ENCODE results near the gene LINS1. TPM values are rescaled to one million over a fixed set of nuclear protein-coding genes. Genes with fewer than 3 reads are reported as not detected.

LINS1 gene
- total and polyA plus RNA-seq, 2 experiments from 2014 or later: 11.7 to 15.4 TPM

DNA sequence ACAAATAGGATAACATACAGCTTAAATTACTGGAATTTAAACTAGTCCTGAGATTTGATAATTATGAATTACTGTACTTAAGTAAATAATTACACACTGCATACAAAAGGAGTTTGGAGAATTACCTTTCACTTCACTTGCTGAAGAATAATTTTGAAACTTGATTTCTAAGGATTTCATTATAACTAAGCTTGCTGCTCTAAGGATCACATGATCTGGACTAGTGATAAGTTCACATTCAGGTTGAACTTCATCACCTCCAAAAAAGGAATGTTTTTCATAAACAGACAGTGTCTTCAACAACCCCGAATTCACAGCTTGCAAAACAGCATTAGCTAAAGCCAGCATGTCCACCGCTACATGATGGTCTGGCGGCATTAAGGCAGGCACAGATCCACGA lies 28.5 kb downstream of the LINS1 start:
- peaks cover 9% of the 10 kb centered on the region; the same call in 2 of the 3 replicates for H3K36me3 Mint-ChIP-seq (ENCODE audit: low read depth)
- no peak for DNase-seq (ENCODE audit: low spot score)
- ATAC-seq: no peak
- H3K27me3 Mint-ChIP-seq (ENCODE audit: insufficient read depth, low read depth, poor library complexity): peaks cover 1% of the 10 kb centered on the region
- Histone ChIP-seq H3K27ac (ENCODE audit: low read depth) (no peak overlapping the region), H3F3A (replicated peaks; ENCODE audit: low read depth) (no peaks in the 10 kb centered on the region), H2AFZ (no peak overlapping the region), H3K79me2 (replicated peaks; ENCODE audit: insufficient read depth) (0 out of 2 replicates have a peak, but pooled peaks cover 5% of the 10 kb centered on the region), H3K27me3 (ENCODE audit: insufficient read depth) (no peaks in the 10 kb centered on the region), H3K36me3 (ENCODE audit: insufficient read depth) (no peaks in the 10 kb centered on the region; the same call in 1 of the 2 replicates), H3K4me1 (ENCODE audit: insufficient read depth) (no peaks in the 10 kb centered on the region), H4K20me1 (replicated peaks; ENCODE audit: insufficient read depth) (no peaks in the 10 kb centered on the region), H3K4me2 (no peak overlapping the region), H3K9me2 (ENCODE audit: insufficient read depth) (no peaks in the 10 kb centered on the region), H3K4me3 (no peak overlapping the region)
- no peak overlapping the region for H3K4me3 Mint-ChIP-seq
- H3K27ac Mint-ChIP-seq: no peak overlapping the region
- no peak for TF ChIP-seq STAT1 (IDR thresholded peaks at IDR 0.05; ENCODE audit: unreplicated experiment)
- TF ChIP-seq POLR2AphosphoS5 (IDR thresholded peaks at IDR 0.05; ENCODE audit: low read depth): no peak
- TF ChIP-seq EZH2phosphoT487 (IDR thresholded peaks at IDR 0.05; ENCODE audit: unreplicated experiment): no peak
- TF ChIP-seq JUNB (IDR thresholded peaks at IDR 0.05; ENCODE audit: unreplicated experiment): no peak
- TF ChIP-seq, protein P1, sequence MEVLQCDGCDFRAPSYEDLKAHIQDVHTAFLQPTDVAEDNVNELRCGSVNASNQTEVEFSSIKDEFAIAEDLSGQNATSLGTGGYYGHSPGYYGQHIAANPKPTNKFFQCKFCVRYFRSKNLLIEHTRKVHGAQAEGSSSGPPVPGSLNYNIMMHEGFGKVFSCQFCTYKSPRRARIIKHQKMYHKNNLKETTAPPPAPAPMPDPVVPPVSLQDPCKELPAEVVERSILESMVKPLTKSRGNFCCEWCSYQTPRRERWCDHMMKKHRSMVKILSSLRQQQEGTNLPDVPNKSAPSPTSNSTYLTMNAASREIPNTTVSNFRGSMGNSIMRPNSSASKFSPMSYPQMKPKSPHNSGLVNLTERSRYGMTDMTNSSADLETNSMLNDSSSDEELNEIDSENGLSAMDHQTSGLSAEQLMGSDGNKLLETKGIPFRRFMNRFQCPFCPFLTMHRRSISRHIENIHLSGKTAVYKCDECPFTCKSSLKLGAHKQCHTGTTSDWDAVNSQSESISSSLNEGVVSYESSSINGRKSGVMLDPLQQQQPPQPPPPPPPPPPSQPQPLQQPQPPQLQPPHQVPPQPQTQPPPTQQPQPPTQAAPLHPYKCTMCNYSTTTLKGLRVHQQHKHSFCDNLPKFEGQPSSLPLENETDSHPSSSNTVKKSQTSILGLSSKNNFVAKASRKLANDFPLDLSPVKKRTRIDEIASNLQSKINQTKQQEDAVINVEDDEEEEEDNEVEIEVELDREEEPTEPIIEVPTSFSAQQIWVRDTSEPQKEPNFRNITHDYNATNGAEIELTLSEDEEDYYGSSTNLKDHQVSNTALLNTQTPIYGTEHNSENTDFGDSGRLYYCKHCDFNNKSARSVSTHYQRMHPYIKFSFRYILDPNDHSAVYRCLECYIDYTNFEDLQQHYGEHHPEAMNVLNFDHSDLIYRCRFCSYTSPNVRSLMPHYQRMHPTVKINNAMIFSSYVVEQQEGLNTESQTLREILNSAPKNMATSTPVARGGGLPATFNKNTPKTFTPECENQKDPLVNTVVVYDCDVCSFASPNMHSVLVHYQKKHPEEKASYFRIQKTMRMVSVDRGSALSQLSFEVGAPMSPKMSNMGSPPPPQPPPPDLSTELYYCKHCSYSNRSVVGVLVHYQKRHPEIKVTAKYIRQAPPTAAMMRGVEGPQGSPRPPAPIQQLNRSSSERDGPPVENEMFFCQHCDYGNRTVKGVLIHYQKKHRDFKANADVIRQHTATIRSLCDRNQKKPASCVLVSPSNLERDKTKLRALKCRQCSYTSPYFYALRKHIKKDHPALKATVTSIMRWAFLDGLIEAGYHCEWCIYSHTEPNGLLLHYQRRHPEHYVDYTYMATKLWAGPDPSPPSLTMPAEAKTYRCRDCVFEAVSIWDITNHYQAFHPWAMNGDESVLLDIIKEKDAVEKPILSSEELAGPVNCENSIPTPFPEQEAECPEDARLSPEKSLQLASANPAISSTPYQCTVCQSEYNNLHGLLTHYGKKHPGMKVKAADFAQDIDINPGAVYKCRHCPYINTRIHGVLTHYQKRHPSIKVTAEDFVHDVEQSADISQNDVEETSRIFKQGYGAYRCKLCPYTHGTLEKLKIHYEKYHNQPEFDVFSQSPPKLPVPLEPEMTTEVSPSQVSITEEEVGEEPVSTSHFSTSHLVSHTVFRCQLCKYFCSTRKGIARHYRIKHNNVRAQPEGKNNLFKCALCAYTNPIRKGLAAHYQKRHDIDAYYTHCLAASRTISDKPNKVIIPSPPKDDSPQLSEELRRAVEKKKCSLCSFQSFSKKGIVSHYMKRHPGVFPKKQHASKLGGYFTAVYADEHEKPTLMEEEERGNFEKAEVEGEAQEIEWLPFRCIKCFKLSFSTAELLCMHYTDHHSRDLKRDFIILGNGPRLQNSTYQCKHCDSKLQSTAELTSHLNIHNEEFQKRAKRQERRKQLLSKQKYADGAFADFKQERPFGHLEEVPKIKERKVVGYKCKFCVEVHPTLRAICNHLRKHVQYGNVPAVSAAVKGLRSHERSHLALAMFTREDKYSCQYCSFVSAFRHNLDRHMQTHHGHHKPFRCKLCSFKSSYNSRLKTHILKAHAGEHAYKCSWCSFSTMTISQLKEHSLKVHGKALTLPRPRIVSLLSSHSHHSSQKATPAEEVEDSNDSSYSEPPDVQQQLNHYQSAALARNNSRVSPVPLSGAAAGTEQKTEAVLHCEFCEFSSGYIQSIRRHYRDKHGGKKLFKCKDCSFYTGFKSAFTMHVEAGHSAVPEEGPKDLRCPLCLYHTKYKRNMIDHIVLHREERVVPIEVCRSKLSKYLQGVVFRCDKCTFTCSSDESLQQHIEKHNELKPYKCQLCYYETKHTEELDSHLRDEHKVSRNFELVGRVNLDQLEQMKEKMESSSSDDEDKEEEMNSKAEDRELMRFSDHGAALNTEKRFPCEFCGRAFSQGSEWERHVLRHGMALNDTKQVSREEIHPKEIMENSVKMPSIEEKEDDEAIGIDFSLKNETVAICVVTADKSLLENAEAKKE (CRISPR knock-in tag; IDR thresholded peaks at IDR 0.05): no peak
- TF ChIP-seq, protein P2, sequence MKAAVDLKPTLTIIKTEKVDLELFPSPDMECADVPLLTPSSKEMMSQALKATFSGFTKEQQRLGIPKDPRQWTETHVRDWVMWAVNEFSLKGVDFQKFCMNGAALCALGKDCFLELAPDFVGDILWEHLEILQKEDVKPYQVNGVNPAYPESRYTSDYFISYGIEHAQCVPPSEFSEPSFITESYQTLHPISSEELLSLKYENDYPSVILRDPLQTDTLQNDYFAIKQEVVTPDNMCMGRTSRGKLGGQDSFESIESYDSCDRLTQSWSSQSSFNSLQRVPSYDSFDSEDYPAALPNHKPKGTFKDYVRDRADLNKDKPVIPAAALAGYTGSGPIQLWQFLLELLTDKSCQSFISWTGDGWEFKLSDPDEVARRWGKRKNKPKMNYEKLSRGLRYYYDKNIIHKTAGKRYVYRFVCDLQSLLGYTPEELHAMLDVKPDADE (IDR thresholded peaks at IDR 0.05): no peak
- no peak for TF ChIP-seq CREB1 (CRISPR knock-in tag; IDR thresholded peaks at IDR 0.05; ENCODE audit: low read depth)
- no peak for TF ChIP-seq EZH2 (IDR thresholded peaks at IDR 0.05; ENCODE audit: low read depth, unreplicated experiment)
- TF ChIP-seq NANOG (IDR thresholded peaks at IDR 0.05; ENCODE audit: borderline replicate concordance): no peak
- TF ChIP-seq, protein P3, sequence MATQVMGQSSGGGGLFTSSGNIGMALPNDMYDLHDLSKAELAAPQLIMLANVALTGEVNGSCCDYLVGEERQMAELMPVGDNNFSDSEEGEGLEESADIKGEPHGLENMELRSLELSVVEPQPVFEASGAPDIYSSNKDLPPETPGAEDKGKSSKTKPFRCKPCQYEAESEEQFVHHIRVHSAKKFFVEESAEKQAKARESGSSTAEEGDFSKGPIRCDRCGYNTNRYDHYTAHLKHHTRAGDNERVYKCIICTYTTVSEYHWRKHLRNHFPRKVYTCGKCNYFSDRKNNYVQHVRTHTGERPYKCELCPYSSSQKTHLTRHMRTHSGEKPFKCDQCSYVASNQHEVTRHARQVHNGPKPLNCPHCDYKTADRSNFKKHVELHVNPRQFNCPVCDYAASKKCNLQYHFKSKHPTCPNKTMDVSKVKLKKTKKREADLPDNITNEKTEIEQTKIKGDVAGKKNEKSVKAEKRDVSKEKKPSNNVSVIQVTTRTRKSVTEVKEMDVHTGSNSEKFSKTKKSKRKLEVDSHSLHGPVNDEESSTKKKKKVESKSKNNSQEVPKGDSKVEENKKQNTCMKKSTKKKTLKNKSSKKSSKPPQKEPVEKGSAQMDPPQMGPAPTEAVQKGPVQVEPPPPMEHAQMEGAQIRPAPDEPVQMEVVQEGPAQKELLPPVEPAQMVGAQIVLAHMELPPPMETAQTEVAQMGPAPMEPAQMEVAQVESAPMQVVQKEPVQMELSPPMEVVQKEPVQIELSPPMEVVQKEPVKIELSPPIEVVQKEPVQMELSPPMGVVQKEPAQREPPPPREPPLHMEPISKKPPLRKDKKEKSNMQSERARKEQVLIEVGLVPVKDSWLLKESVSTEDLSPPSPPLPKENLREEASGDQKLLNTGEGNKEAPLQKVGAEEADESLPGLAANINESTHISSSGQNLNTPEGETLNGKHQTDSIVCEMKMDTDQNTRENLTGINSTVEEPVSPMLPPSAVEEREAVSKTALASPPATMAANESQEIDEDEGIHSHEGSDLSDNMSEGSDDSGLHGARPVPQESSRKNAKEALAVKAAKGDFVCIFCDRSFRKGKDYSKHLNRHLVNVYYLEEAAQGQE (IDR thresholded peaks at IDR 0.05; ENCODE audit: unreplicated experiment): no peak
- no peak for TF ChIP-seq ZNF331 (CRISPR knock-in tag; IDR thresholded peaks at IDR 0.05; ENCODE audit: low read depth)
- TF ChIP-seq ZNF114 (CRISPR knock-in tag; IDR thresholded peaks at IDR 0.05): no peak
- no peaks in the 10 kb centered on the region for H3K9me3 Mint-ChIP-seq
- H3K4me1 Mint-ChIP-seq: no peaks in the 10 kb centered on the region
